ENCODE data around the gene ERCC2.

DNA sequence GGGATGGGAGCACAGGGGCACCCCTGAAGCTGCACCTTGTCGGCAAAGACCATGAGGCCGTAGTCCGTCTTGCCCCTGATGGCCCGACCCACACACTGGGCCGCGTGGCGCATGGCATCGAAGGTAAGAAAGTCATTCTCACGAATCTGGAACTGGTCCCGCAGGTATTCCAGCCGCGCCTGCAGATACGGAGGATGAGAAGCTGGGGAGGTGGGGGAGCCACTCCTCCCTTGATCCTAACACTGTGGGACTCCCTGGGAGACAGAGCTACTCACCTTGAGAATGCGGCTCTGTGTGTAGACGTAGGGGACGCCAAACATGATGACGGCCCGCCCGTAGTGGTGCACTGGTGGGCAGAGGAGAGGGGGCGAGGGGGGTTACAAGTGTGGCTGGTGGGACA lies 17.9 kb downstream of the ERCC2 start:
- TF ChIP-seq, protein P1, sequence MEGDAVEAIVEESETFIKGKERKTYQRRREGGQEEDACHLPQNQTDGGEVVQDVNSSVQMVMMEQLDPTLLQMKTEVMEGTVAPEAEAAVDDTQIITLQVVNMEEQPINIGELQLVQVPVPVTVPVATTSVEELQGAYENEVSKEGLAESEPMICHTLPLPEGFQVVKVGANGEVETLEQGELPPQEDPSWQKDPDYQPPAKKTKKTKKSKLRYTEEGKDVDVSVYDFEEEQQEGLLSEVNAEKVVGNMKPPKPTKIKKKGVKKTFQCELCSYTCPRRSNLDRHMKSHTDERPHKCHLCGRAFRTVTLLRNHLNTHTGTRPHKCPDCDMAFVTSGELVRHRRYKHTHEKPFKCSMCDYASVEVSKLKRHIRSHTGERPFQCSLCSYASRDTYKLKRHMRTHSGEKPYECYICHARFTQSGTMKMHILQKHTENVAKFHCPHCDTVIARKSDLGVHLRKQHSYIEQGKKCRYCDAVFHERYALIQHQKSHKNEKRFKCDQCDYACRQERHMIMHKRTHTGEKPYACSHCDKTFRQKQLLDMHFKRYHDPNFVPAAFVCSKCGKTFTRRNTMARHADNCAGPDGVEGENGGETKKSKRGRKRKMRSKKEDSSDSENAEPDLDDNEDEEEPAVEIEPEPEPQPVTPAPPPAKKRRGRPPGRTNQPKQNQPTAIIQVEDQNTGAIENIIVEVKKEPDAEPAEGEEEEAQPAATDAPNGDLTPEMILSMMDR (IDR thresholded peaks at IDR 0.05): no peak
- no peak for TF ChIP-seq POLR2A (IDR thresholded peaks at IDR 0.05)

All from thyroid gland (tissue), 4 donors.